WTC11 (cell line): ENCODE data around the gene OLFML2B. TPM values are rescaled to one million over a fixed set of nuclear protein-coding genes. Genes with fewer than 3 reads are reported as not detected.

Source experiments
- ATAC-seq: fragments of 200-7000 bp; cut with Tn5 transposase; 2 replicates; pipeline ENCODE4 v1.10.0; 2021; ENCODE audit warnings: mild to moderate bottlenecking, moderate library complexity
- CTCF ChIA-PET: fragments of 300-600 bp; sonication (Branson Sonifier 250); formaldehyde crosslinking; loops from one replicate; lab custom pipeline; 2021; ENCODE audit warnings: antibody characterized with exemption; lab: Charles Lee
- POLR2A ChIA-PET: fragments of 350-600 bp; sonication (Branson Sonifier 250); formaldehyde crosslinking; loops from one replicate; lab custom pipeline; 2021; ENCODE audit warnings: antibody characterized with exemption; lab: Charles Lee
- DNase-seq: peaks from one replicate; pipeline ENCODE4 v3.0.0; 2021; ENCODE audit warnings: low spot score
- H3K27ac Mint-ChIP-seq: 2 replicates; pipeline ENCODE4 v1.8.0; 2021; ENCODE audit warnings: mixed read lengths
- H3K27me3 Mint-ChIP-seq: 2 replicates; pipeline ENCODE4 v1.8.0; 2021; ENCODE audit warnings: low read depth, mild to moderate bottlenecking, moderate library complexity, mixed read lengths
- H3K36me3 Mint-ChIP-seq: 2 replicates; pipeline ENCODE4 v1.8.0; 2021; ENCODE audit warnings: mixed read lengths
- H3K4me1 Mint-ChIP-seq: 2 replicates; pipeline ENCODE4 v1.8.0; 2022; ENCODE audit warnings: mixed read lengths
- H3K4me3 Mint-ChIP-seq: 2 replicates; pipeline ENCODE4 v1.8.0; 2021; ENCODE audit warnings: mild to moderate bottlenecking, moderate library complexity, mixed read lengths
- H3K9me3 Mint-ChIP-seq: 2 replicates; pipeline ENCODE4 v1.8.0; 2021; ENCODE audit warnings: mixed read lengths
- CREM ChIP-seq: sonication (generic); formaldehyde crosslinking; IDR thresholded peaks from 2 replicates; pipeline ENCODE4 v1.8.1; 2022; ENCODE audit warnings: mild to moderate bottlenecking, missing genetic modification reagents, moderate library complexity
- ETV6 ChIP-seq: sonication (generic); formaldehyde crosslinking; IDR thresholded peaks from 2 replicates; pipeline ENCODE4 v1.8.1; 2022; ENCODE audit warnings: mild to moderate bottlenecking, missing genetic modification reagents
- FOXP1 ChIP-seq: sonication (generic); formaldehyde crosslinking; IDR thresholded peaks from 2 replicates; pipeline ENCODE4 v1.8.0; 2022; ENCODE audit warnings: missing genetic modification reagents, mild to moderate bottlenecking, moderate library complexity, borderline replicate concordance
- FOXP4 ChIP-seq: sonication (generic); formaldehyde crosslinking; IDR thresholded peaks from 2 replicates; pipeline ENCODE4 v1.8.0; 2022; ENCODE audit warnings: mild to moderate bottlenecking, missing genetic modification reagents
- GTF2I ChIP-seq: fragments of 250-450 bp; sonication (Bioruptor Pico); conservative IDR thresholded peaks from 2 replicates; pipeline ENCODE4 v1.4.0; 2021; ENCODE audit warnings: mild to moderate bottlenecking
- NFE2L1 ChIP-seq: sonication (generic); formaldehyde crosslinking; IDR thresholded peaks from 2 replicates; pipeline ENCODE4 v1.8.1; 2023; ENCODE audit warnings: missing genetic modification reagents
- NR3C1 ChIP-seq: sonication (generic); formaldehyde crosslinking; conservative IDR thresholded peaks from 2 replicates; pipeline ENCODE4 v1.8.1; 2023; ENCODE audit warnings: low read depth, mild to moderate bottlenecking, missing genetic modification reagents
- RELA ChIP-seq: sonication (generic); formaldehyde crosslinking; IDR thresholded peaks from 2 replicates; pipeline ENCODE4 v1.8.1; 2022; ENCODE audit warnings: missing genetic modification reagents, mild to moderate bottlenecking, borderline replicate concordance
- SMAD4 ChIP-seq: sonication (generic); formaldehyde crosslinking; IDR thresholded peaks from 2 replicates; pipeline ENCODE4 v1.8.0; 2022; ENCODE audit warnings: mild to moderate bottlenecking, missing genetic modification reagents
- SP1 ChIP-seq: sonication (generic); formaldehyde crosslinking; conservative IDR thresholded peaks from 2 replicates; pipeline ENCODE4 v1.8.1; 2022; ENCODE audit warnings: missing genetic modification reagents
- TEAD1 ChIP-seq: sonication (generic); formaldehyde crosslinking; IDR thresholded peaks from 2 replicates; pipeline ENCODE4 v1.8.0; 2022; ENCODE audit warnings: mild to moderate bottlenecking, missing genetic modification reagents
- TP53 ChIP-seq: sonication (generic); formaldehyde crosslinking; IDR thresholded peaks from 2 replicates; pipeline ENCODE4 v1.8.1; 2023; ENCODE audit warnings: mild to moderate bottlenecking, missing genetic modification reagents
- USF1 ChIP-seq: sonication (generic); formaldehyde crosslinking; IDR thresholded peaks from 2 replicates; pipeline ENCODE4 v1.8.0; 2022; ENCODE audit warnings: mild to moderate bottlenecking, missing genetic modification reagents
- ZNF219 ChIP-seq: sonication (generic); formaldehyde crosslinking; IDR thresholded peaks from 2 replicates; pipeline ENCODE4 v1.8.0; 2023; ENCODE audit warnings: missing genetic modification reagents, mild to moderate bottlenecking, borderline replicate concordance
- ZNF317 ChIP-seq: sonication (generic); formaldehyde crosslinking; IDR thresholded peaks from 2 replicates; pipeline ENCODE4 v1.8.1; 2023; ENCODE audit warnings: low read depth, mild to moderate bottlenecking, moderate library complexity, missing genetic modification reagents, borderline replicate concordance
- ZNF396 ChIP-seq: fragments of 250-450 bp; sonication (Bioruptor Pico); IDR thresholded peaks from 2 replicates; pipeline ENCODE4 v1.8.0; 2021; ENCODE audit warnings: mild to moderate bottlenecking, moderate library complexity, borderline replicate concordance
- ZNF416 ChIP-seq: fragments of 250-450 bp; sonication (Bioruptor Pico); IDR thresholded peaks from 2 replicates; pipeline ENCODE4 v1.9.0; 2021; ENCODE audit warnings: mild to moderate bottlenecking, inconsistent platforms
- total RNA-seq: library from RNA; stranded (reverse); gene quantifications from 3 replicates; pipeline ENCODE4 v1.2.3, GENCODE V29; 2021
- TF ChIP-seq, protein P1 (sequence below): sonication (generic); formaldehyde crosslinking; IDR thresholded peaks from 2 replicates; pipeline ENCODE4 v1.8.0; 2022; ENCODE audit warnings: mild to moderate bottlenecking, missing genetic modification reagents

OLFML2B gene
- total RNA-seq, 1 experiment from 2014 or later, result 4.9 TPM

DNA sequence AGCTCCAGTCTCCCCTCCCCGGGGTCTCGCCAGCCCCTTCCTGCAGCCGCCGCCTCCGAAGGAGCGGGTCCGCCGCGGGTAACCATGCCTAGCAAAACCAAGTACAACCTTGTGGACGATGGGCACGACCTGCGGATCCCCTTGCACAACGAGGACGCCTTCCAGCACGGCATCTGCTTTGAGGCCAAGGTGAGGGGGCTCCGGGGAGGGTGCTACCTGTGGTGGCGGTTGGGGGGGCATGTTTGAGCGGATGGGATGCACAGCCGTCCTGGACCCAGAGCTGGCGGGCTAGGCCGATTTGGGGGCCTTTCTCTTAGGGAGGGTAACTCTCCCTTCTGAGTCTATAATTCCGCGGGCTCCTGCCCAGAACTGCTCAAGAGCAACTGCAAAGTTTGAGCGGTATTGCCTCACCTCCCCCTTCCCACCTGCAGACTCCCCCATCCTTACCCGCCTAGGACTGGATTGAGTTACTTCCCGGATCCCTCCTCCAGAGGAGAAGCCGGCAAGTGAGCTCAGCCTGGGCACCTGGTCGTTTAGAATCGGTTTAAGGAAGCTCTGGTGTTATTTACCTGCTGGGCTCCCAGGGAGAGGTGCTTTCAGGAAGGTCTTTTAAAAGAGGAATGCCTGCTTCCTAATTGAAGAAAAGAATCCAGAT is 46.6 kb upstream of the OLFML2B start:
- H3K4me1 Mint-ChIP-seq, result peaks cover 48% of the 10 kb centered on the region
- peak overlapping the region; percentile 49 for H3K27ac Mint-ChIP-seq
- CTCF ChIA-PET, result interaction anchor here (0.6 to 2.8 kb wide), 7 partner anchors 14 to 321 kb away, joined by 3 to 23 read pairs (median 3); no protein-coding TSS in a partner anchor
- H3K9me3 Mint-ChIP-seq, result peaks cover 13% of the 10 kb centered on the region
- peaks cover 13% of the 10 kb centered on the region for H3K36me3 Mint-ChIP-seq
- POLR2A ChIA-PET, result interaction anchor here (0.6 to 3.6 kb wide), 8 partner anchors 11 to 283 kb away, joined by 3 to 22 read pairs (median 4); no protein-coding TSS in a partner anchor
- TF ChIP-seq, protein P1, sequence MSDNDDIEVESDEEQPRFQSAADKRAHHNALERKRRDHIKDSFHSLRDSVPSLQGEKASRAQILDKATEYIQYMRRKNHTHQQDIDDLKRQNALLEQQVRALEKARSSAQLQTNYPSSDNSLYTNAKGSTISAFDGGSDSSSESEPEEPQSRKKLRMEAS (CRISPR knock-in tag), result peak; percentile 26; the same call in 1 of the 2 replicates
- TF ChIP-seq SP1 (CRISPR knock-in tag) (0 out of 2 replicates have a peak, but pooled peaks have one; percentile 15), ZNF396 (no peak), ZNF317 (CRISPR knock-in tag) (0 out of 2 replicates have a peak, but pooled peaks have one; percentile 25)
- peak overlapping the region; percentile 64 for H3K4me3 Mint-ChIP-seq
- no peaks in the 10 kb centered on the region; the same call in none of the 2 replicates for H3K27me3 Mint-ChIP-seq
- ATAC-seq (peak; percentile 54), DNase-seq (peak; percentile 52)

DNA sequence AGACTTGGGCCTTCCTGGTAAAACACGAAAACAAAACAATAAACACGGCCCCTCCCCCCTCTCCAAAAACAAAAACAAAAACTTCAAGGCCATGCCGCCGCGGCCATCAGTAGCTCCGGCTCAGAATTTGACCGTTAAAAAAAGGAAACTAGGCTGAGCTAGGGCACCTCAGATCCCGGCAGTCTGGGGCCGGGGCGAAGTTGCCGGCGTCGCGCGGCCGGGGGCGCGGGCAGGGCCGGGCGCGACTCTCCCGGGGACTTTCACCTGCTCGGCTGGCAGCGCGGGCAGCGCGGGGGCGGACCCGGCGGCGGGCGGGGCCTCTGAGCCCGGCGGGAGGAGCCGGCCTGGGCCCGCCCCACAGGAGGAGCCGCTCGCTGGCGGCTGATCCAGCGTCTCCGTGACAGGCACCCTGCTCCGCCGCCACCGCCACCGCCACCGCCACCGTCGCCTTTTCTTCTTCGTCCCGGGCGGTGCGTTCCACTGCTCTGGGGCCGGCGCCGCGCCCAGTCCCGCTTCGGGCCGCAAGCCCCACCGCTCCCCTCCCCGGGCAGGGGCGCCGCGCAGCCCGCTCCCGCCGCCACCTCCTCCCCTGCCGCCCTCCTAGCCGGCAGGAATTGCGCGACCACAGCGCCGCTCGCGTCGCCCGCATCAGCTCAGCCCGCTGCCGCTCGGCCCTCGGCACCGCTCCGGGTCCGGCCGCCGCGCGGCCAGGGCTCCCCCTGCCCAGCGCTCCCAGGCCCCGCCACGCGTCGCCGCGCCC is 45.8 kb upstream of the OLFML2B start, which contains the start of gene NOS1AP:
NOS1AP (plus strand) TSS at position 358 of the 760 bp plus-strand sequence. CDS start 487 bp downstream, outside the sequence.
- H3K27me3 Mint-ChIP-seq, result no peaks in the 10 kb centered on the region; the same call in none of the 2 replicates
- peak within 1 kb of the TSS; percentile 71 for H3K4me3 Mint-ChIP-seq
- H3K9me3 Mint-ChIP-seq, result peaks cover 6% of the 10 kb centered on the region
- ATAC-seq, result peak; percentile 87
- peak; percentile 86 for DNase-seq
- TF ChIP-seq TEAD1 (CRISPR knock-in tag) (peak; percentile 69; the same call in 1 of the 2 replicates), SP1 (CRISPR knock-in tag) (peak; percentile 65), FOXP1 (CRISPR knock-in tag) (peak; percentile 66; the same call in 1 of the 2 replicates), ZNF317 (CRISPR knock-in tag) (0 out of 2 replicates have a peak, but pooled peaks have one; percentile 16), FOXP4 (CRISPR knock-in tag) (peak; percentile 38; the same call in 1 of the 2 replicates), NFE2L1 (CRISPR knock-in tag) (0 out of 2 replicates have a peak, but pooled peaks have one; percentile 22), ZNF416 (0 out of 2 replicates have a peak, but pooled peaks have one; percentile 59), ZNF219 (CRISPR knock-in tag) (no peak), USF1 (no peak), CREM (peak; percentile 47; the same call in 1 of the 2 replicates), SMAD4 (CRISPR knock-in tag) (no peak), GTF2I (no peak), ETV6 (CRISPR knock-in tag) (peak; percentile 18; the same call in 1 of the 2 replicates), TP53 (CRISPR knock-in tag) (0 out of 2 replicates have a peak, but pooled peaks have one; percentile 35), NR3C1 (CRISPR knock-in tag) (peak; percentile 49; the same call in 1 of the 2 replicates), RELA (CRISPR knock-in tag) (no peak)
- TF ChIP-seq, all 79 proteins: peak for 11
- Mint-ChIP-seq H3K27ac (peak within 1 kb of the TSS; percentile 49), H3K4me1 (peaks cover 47% of the 10 kb centered on the region), H3K36me3 (peaks cover 6% of the 10 kb centered on the region)
- POLR2A ChIA-PET, result interaction anchor here (0.8 to 3.6 kb wide), 2 partner anchors 16 to 76 kb away, joined by 3 to 22 read pairs; no protein-coding TSS in a partner anchor
- CTCF ChIA-PET, result interaction anchor here (1.2 to 2.8 kb wide), 5 partner anchors 13 to 288 kb away, joined by 3 to 23 read pairs (median 4); no protein-coding TSS in a partner anchor
